Smooth muscle cell (in vitro differentiated cells): ENCODE measurements around the gene GPX2. TPM values are rescaled to one million over a fixed set of nuclear protein-coding genes. Genes with fewer than 3 reads are reported as not detected.

Experiments used
- DNase-seq: peaks from one replicate; lab custom pipeline; 2025; ENCODE audit not compliant: unreplicated experiment; lab: John Stamatoyannopoulos, UW
- H2AFZ ChIP-seq: fragments of 200-600 bp; sonication (generic); 2 replicates; pipeline ENCODE4 v1.6.0; 2016; ENCODE audit warnings: antibody characterized with exemption, low read depth, mild to moderate bottlenecking
- H3F3A ChIP-seq: fragments of 200-600 bp; sonication (generic); 2 replicates; pipeline ENCODE4 v1.6.0; 2017; ENCODE audit warnings: antibody characterized with exemption, low read depth
- H3K27ac ChIP-seq: fragments of 200-600 bp; sonication (generic); 2 replicates; pipeline ENCODE4 v1.5.1; 2016; ENCODE audit warnings: low read depth, mild to moderate bottlenecking
- H3K27me3 ChIP-seq: fragments of 200-600 bp; sonication (generic); 2 replicates; pipeline ENCODE4 v1.6.1; 2016; ENCODE audit warnings: low read depth, mild to moderate bottlenecking
- H3K36me3 ChIP-seq: fragments of 200-600 bp; sonication (generic); 2 replicates; pipeline ENCODE4 v1.5.1; 2016; ENCODE audit warnings: low read depth
- H3K4me1 ChIP-seq: fragments of 200-600 bp; sonication (generic); 2 replicates; pipeline ENCODE4 v1.5.1; 2016; ENCODE audit warnings: low read depth
- H3K4me2 ChIP-seq: fragments of 200-600 bp; sonication (generic); 2 replicates; pipeline ENCODE4 v1.6.0; 2016; ENCODE audit warnings: mild to moderate bottlenecking
- H3K4me3 ChIP-seq: fragments of 200-600 bp; sonication (generic); 2 replicates; pipeline ENCODE4 v1.5.1; 2016; ENCODE audit warnings: mild to moderate bottlenecking
- H3K79me2 ChIP-seq: fragments of 200-600 bp; sonication (generic); 2 replicates; pipeline ENCODE4 v1.6.0; 2016; ENCODE audit warnings: low read depth, mild to moderate bottlenecking
- H3K9ac ChIP-seq: fragments of 200-600 bp; sonication (generic); 2 replicates; pipeline ENCODE4 v1.6.0; 2016; ENCODE audit warnings: low read depth
- H3K9me3 ChIP-seq: fragments of 200-600 bp; sonication (generic); replicated peaks from 2 replicates; pipeline ENCODE4 v1.5.1; 2016; ENCODE audit warnings: low read depth
- H4K20me1 ChIP-seq: fragments of 200-600 bp; sonication (generic); 2 replicates; pipeline ENCODE4 v1.6.0; 2016; ENCODE audit warnings: low read depth
- CTCF ChIP-seq: fragments of 200-600 bp; sonication (generic); IDR thresholded peaks from 2 replicates; pipeline ENCODE4 v1.5.1; 2017; ENCODE audit warnings: borderline replicate concordance, mild to moderate bottlenecking, antibody characterized with exemption; ENCODE audit not compliant: insufficient read depth, poor library complexity, severe bottlenecking
- WGBS: methylation state at CpG from one replicate; pipeline ENCODE4 v1.1.7; 2016; ENCODE audit warnings: low lambda C conversion rate; 5-methylcytosine and 5-hydroxymethylcytosine counted together
- polyA plus RNA-seq: library from polyadenylated mRNA; unstranded; fragments of >200 nt; fragmentation: Nextera tagmentation; extraction: Ambion mirVana; gene quantifications from 2 replicates; pipeline ENCODE4 v1.2.1, GENCODE V29; 2016
- total RNA-seq: library from RNA; depleted of rRNA; stranded (reverse); fragments of >200 nt; gene quantifications from 2 replicates; pipeline ENCODE4 v1.2.3, GENCODE V29; 2014

Gene GPX2
- total and polyA plus RNA-seq, 2 experiments from 2014 or later = 0.30 to 3.6 TPM

- Histone ChIP-seq H3F3A (no peaks in the 10 kb centered on the region), H3K4me2 (no peak overlapping the region), H3K79me2 (no peaks in the 10 kb centered on the region), H3K9me3 (no peaks in the 10 kb centered on the region), H3K27me3 (no peaks in the 10 kb centered on the region), H3K4me3 (no peak overlapping the region), H4K20me1 (peaks cover 60% of the 10 kb centered on the region), H3K4me1 (no peaks in the 10 kb centered on the region), H3K9ac (no peak overlapping the region), H3K27ac (no peak overlapping the region), H2AFZ (no peak overlapping the region), H3K36me3 (peaks cover 18% of the 10 kb centered on the region)
- WGBS = 98% methylated on average over 2 of the region's 2 CpGs
- TF ChIP-seq CTCF = no peak
- DNase-seq = no peak
Observed at GRCh38 chr14:64931123-64931522, 11.4 kb downstream of the GPX2 start.

GRCh38 chr14:64930085-64930843 is 12.3 kb downstream of the GPX2 start:
- no peaks in the 10 kb centered on the region for H3K79me2 ChIP-seq
- no peak overlapping the region for H3K4me2 ChIP-seq
- no peak overlapping the region for H3K9ac ChIP-seq
- no peak for TF ChIP-seq CTCF
- H2AFZ ChIP-seq = no peak overlapping the region
- no peaks in the 10 kb centered on the region for H3K4me1 ChIP-seq
- H3K9me3 ChIP-seq = no peaks in the 10 kb centered on the region
- no peaks in the 10 kb centered on the region for H3F3A ChIP-seq
- H3K27ac ChIP-seq = no peak overlapping the region
- H3K27me3 ChIP-seq = no peaks in the 10 kb centered on the region
- peaks cover 18% of the 10 kb centered on the region for H3K36me3 ChIP-seq
- 94% methylated on average over 3 of the region's 3 CpGs for WGBS
- H4K20me1 ChIP-seq = peaks cover 60% of the 10 kb centered on the region
- DNase-seq = no peak
- no peak overlapping the region for H3K4me3 ChIP-seq

- no peak for TF ChIP-seq CTCF
- no peak overlapping the region for H3K4me2 ChIP-seq
- no peak overlapping the region for H3K27ac ChIP-seq
- H3K9ac ChIP-seq = no peak overlapping the region
- H3F3A ChIP-seq = no peaks in the 10 kb centered on the region
- peaks cover 61% of the 10 kb centered on the region for H4K20me1 ChIP-seq
- H3K27me3 ChIP-seq = no peaks in the 10 kb centered on the region
- WGBS = 95% methylated on average over 3 of the region's 3 CpGs
- H2AFZ ChIP-seq = no peak overlapping the region
- no peaks in the 10 kb centered on the region for H3K4me1 ChIP-seq
- H3K4me3 ChIP-seq = no peak overlapping the region
- peaks cover 5% of the 10 kb centered on the region for H3K79me2 ChIP-seq
- peaks cover 25% of the 10 kb centered on the region for H3K36me3 ChIP-seq
- DNase-seq = no peak
- H3K9me3 ChIP-seq = no peaks in the 10 kb centered on the region
Observed at GRCh38 chr14:64929014-64929359, 13.6 kb downstream of the GPX2 start.

DNA sequence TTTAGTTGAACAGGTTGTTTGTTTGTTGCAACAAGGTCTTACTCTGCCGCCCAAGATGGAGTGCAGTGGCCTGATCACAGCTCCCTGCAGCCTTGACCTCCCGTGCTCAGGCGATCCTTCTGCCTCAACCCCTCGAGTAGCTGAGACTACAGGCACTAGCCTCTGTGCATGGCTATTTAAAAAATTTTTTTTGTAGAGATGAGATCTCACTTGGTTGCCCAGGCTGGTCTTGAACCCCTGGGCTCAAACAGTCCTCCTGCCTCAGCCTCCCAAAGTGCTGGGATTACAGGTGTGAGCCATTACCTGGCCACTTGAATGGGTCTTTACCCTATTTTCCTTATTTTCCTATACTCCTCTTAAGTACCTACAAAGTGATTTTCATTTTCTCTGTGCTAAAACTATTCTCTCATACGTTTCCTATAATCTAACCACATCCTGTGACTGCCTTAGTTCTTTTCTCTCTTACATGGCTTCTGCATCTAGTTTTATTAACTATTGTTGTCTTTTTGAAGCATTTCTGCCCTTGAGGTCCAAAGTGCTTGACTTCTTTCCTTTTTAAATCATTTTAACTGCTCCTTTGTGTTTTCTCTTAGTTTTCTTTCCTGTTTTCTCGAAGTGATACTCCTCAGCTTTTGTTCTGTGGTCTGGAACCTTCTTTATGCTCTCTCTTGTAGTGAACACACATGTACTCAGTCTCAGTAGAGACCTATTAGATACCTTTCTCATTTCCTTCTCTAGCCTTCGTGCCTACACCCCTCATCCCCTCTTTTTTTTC is 14.1 kb downstream of the GPX2 start:
- no peak for DNase-seq
- Histone ChIP-seq H3K4me1 (no peaks in the 10 kb centered on the region), H3F3A (no peaks in the 10 kb centered on the region), H3K79me2 (peaks cover 5% of the 10 kb centered on the region), H3K27me3 (no peaks in the 10 kb centered on the region), H3K4me2 (no peak overlapping the region), H3K36me3 (peaks cover 25% of the 10 kb centered on the region), H3K27ac (no peak overlapping the region), H2AFZ (no peak overlapping the region), H3K9ac (no peak overlapping the region), H3K9me3 (no peaks in the 10 kb centered on the region), H4K20me1 (peaks cover 61% of the 10 kb centered on the region), H3K4me3 (no peak overlapping the region)
- 94% methylated on average over 7 of the region's 7 CpGs for WGBS
- TF ChIP-seq CTCF = no peak
